ENCODE data around the gene CDK19. TPM values are rescaled to one million over a fixed set of nuclear protein-coding genes. Genes with fewer than 3 reads are reported as not detected.

The CDK19 gene
- total RNA-seq, 4 donors from 2014 or later: 3.0 to 7.4 (median 6.3) TPM

DNA sequence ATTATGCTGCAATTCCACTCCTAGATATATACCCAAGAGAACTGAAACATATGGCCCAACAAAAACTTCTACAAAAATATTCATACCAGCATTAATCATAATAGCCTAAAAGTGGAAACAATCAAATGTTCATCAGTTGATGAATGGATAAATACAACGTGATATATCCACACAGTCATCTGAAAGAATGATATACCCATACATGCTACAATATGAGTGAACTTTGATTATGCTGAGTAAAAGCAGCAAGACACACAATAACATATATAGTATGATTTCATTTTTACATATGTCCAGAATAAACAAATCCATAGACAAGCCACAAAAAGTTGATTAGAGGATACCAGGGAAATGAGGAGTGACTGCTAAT lies 30.7 kb downstream of the CDK19 start:
- intact Hi-C loops (cut with DNase I; ENCODE audit: low total_unique reads): no loop called here
- in situ Hi-C loops (cut with MboI; ENCODE audit: low sequenced_read_pairs in 4 of 4): no loop called here
- Histone ChIP-seq H3K36me3 (no peaks in the 10 kb centered on the region), H3K4me1 (peaks cover 0 to 5% of the 10 kb centered on the region in 2 donors), H3K4me3 (no peak overlapping the region), H3K9me3 (no peaks in the 10 kb centered on the region), H3K27ac (no peak overlapping the region), H3K27me3 (no peaks in the 10 kb centered on the region)
- TF ChIP-seq POLR2A (IDR thresholded peaks at IDR 0.05): no peak
- TF ChIP-seq, protein P1, sequence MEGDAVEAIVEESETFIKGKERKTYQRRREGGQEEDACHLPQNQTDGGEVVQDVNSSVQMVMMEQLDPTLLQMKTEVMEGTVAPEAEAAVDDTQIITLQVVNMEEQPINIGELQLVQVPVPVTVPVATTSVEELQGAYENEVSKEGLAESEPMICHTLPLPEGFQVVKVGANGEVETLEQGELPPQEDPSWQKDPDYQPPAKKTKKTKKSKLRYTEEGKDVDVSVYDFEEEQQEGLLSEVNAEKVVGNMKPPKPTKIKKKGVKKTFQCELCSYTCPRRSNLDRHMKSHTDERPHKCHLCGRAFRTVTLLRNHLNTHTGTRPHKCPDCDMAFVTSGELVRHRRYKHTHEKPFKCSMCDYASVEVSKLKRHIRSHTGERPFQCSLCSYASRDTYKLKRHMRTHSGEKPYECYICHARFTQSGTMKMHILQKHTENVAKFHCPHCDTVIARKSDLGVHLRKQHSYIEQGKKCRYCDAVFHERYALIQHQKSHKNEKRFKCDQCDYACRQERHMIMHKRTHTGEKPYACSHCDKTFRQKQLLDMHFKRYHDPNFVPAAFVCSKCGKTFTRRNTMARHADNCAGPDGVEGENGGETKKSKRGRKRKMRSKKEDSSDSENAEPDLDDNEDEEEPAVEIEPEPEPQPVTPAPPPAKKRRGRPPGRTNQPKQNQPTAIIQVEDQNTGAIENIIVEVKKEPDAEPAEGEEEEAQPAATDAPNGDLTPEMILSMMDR (IDR thresholded peaks at IDR 0.05 in 4 of 5, conservative IDR thresholded peaks at IDR 0.05 in 1 of 5): no peak
- DNase-seq (no peak), ATAC-seq (no peak)

GRCh38 chr6:110781522-110782214 lies 33.6 kb downstream of the CDK19 start:
- TF ChIP-seq, protein P1 (IDR thresholded peaks at IDR 0.05 in 4 of 5, conservative IDR thresholded peaks at IDR 0.05 in 1 of 5): no peak
- TF ChIP-seq POLR2A (IDR thresholded peaks at IDR 0.05): no peak
- H3K27ac ChIP-seq: no peak overlapping the region

GRCh38 chr6:110778333-110778732 lies 36.9 kb downstream of the CDK19 start:
- no peak for TF ChIP-seq POLR2A (IDR thresholded peaks at IDR 0.05)
- TF ChIP-seq, protein P1 (IDR thresholded peaks at IDR 0.05 in 4 of 5, conservative IDR thresholded peaks at IDR 0.05 in 1 of 5): no peak
- Histone ChIP-seq H3K36me3 (no peaks in the 10 kb centered on the region), H3K27ac (no peak overlapping the region), H3K4me1 (peaks cover 0 to 15% of the 10 kb centered on the region in 2 donors), H3K27me3 (no peaks in the 10 kb centered on the region), H3K4me3 (no peak overlapping the region), H3K9me3 (no peaks in the 10 kb centered on the region)
- DNase-seq (no peak), ATAC-seq (no peak)
- in situ Hi-C loops (cut with MboI; ENCODE audit: low sequenced_read_pairs in 4 of 4): no loop called here
- intact Hi-C loops (cut with DNase I; ENCODE audit: low total_unique reads): no loop called here

More at GRCh38 chr6:110781522-110782214, 33.6 kb downstream of the CDK19 start:
- in situ Hi-C loops (cut with MboI; ENCODE audit: low sequenced_read_pairs in 4 of 4) (no loop called here), intact Hi-C loops (cut with DNase I; ENCODE audit: low total_unique reads) (no loop called here)
- DNase-seq (no peak), ATAC-seq (no peak)
- Histone ChIP-seq H3K4me3 (no peak overlapping the region), H3K4me1 (peaks cover 0 to 7% of the 10 kb centered on the region in 2 donors), H3K9me3 (no peaks in the 10 kb centered on the region), H3K27me3 (no peaks in the 10 kb centered on the region), H3K36me3 (no peaks in the 10 kb centered on the region)

DNA sequence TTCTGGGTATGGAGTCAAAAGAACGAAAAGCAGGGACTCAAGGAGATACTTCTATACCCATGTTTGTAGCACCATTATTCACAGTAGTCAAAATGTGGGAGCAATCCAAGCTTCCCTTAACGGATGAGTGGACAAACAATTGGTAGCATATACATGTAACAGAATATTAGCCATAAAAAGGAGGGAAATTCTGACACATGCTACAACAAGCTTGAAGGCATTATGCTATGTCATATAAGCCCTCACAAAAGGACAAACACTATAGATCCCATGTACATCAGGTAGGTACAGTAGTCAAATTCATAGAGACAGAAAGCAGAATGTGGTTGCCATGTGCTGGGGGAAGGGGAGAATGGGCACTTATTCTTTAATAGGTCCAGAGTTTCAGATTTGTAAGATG lies 37.6 kb downstream of the CDK19 start:
- no peak for TF ChIP-seq POLR2A (IDR thresholded peaks at IDR 0.05)
- TF ChIP-seq, protein P1 (IDR thresholded peaks at IDR 0.05 in 4 of 5, conservative IDR thresholded peaks at IDR 0.05 in 1 of 5): no peak
- H3K27me3 ChIP-seq: no peaks in the 10 kb centered on the region
- ATAC-seq (no peak), DNase-seq (no peak)
- no peaks in the 10 kb centered on the region for H3K9me3 ChIP-seq
- H3K4me3 ChIP-seq: no peak overlapping the region
- no peaks in the 10 kb centered on the region for H3K36me3 ChIP-seq
- in situ Hi-C loops (cut with MboI; ENCODE audit: low sequenced_read_pairs in 4 of 4) (no loop called here), intact Hi-C loops (cut with DNase I; ENCODE audit: low total_unique reads) (no loop called here)
- peaks cover 0 to 15% of the 10 kb centered on the region in 2 donors for H3K4me1 ChIP-seq
- no peak overlapping the region for H3K27ac ChIP-seq
